ENCODE results near the gene ATP10D.

ATP10D gene

GRCh38 chr4:47488706-47489105, 3.6 kb downstream of the ATP10D start:
- no peak overlapping the region for H3K27ac ChIP-seq
- TF ChIP-seq ZFX (IDR thresholded peaks at IDR 0.05; ENCODE audit: borderline replicate concordance) (no peak), CTCF (IDR thresholded peaks at IDR 0.05) (no peak)

- no peak overlapping the region for H3K27ac ChIP-seq
Observed at GRCh38 chr4:47490550-47490949, 5.5 kb downstream of the ATP10D start.

GRCh38 chr4:47493238-47494123, 8.4 kb downstream of the ATP10D start:
- TF ChIP-seq CTCF (IDR thresholded peaks at IDR 0.05) = no peak
- no peak for TF ChIP-seq ZFX (IDR thresholded peaks at IDR 0.05; ENCODE audit: borderline replicate concordance)
- peak overlapping the region; percentile 45 for H3K27ac ChIP-seq

More at GRCh38 chr4:47490550-47490949, 5.5 kb downstream of the ATP10D start:
- no peak for TF ChIP-seq ZFX (IDR thresholded peaks at IDR 0.05; ENCODE audit: borderline replicate concordance)
- peak; percentile 68 for TF ChIP-seq CTCF (IDR thresholded peaks at IDR 0.05)

- peak overlapping the region; percentile 45 for H3K27ac ChIP-seq
Observed at GRCh38 chr4:47494124-47494430, 9.0 kb downstream of the ATP10D start.

GRCh38 chr4:47498899-47499298, 13.8 kb downstream of the ATP10D start:
- TF ChIP-seq CTCF (IDR thresholded peaks at IDR 0.05) (no peak), ZFX (IDR thresholded peaks at IDR 0.05; ENCODE audit: borderline replicate concordance) (no peak)
- H3K27ac ChIP-seq = no peak overlapping the region

More at GRCh38 chr4:47494124-47494430, 9.0 kb downstream of the ATP10D start:
- no peak for TF ChIP-seq ZFX (IDR thresholded peaks at IDR 0.05; ENCODE audit: borderline replicate concordance)
- TF ChIP-seq CTCF (IDR thresholded peaks at IDR 0.05) = no peak

GRCh38 chr4:47499700-47500099, 14.6 kb downstream of the ATP10D start:
- H3K27ac ChIP-seq = no peak overlapping the region
- TF ChIP-seq ZFX (IDR thresholded peaks at IDR 0.05; ENCODE audit: borderline replicate concordance) (no peak), CTCF (IDR thresholded peaks at IDR 0.05) (no peak)

GRCh38 chr4:47500776-47501175, 15.7 kb downstream of the ATP10D start:
- TF ChIP-seq CTCF (IDR thresholded peaks at IDR 0.05) (no peak), ZFX (IDR thresholded peaks at IDR 0.05; ENCODE audit: borderline replicate concordance) (no peak)
- H3K27ac ChIP-seq = no peak overlapping the region

Measured in 22Rv1 (cell line).